Mucosa of descending colon (tissue), 3 donors: ENCODE results near the gene KLHDC8B. TPM values are rescaled to one million over a fixed set of nuclear protein-coding genes. Genes with fewer than 3 reads are reported as not detected.

ENCODE experiments used
- ATAC-seq: fragments of 200-7000 bp; cut with Tn5 transposase; one replicate; pipeline ENCODE4 v1.9.1; 2020; ENCODE audit warnings: mild to moderate bottlenecking, moderate library complexity
- DNase-seq, 3 donors: peaks; one replicate each; pipeline ENCODE4 v3.0.0-alpha.2; 2020
- H3K36me3 ChIP-seq: fragments of 200-600 bp; one replicate; pipeline ENCODE4 v1.8.0; 2021; ENCODE audit warnings: low read depth, mild to moderate bottlenecking
- H3K4me1 ChIP-seq: fragments of 200-600 bp; one replicate; pipeline ENCODE4 v1.8.0; 2021; ENCODE audit warnings: low read depth, mild to moderate bottlenecking
- H3K4me3 ChIP-seq: fragments of 200-600 bp; one replicate; pipeline ENCODE4 v1.8.0; 2021; ENCODE audit warnings: mild to moderate bottlenecking
- H3K9me3 ChIP-seq: fragments of 200-600 bp; one replicate; pipeline ENCODE4 v1.8.0; 2021; ENCODE audit warnings: mild to moderate bottlenecking
- CTCF ChIP-seq: fragments of 200-600 bp; IDR thresholded peaks from one replicate; pipeline ENCODE4 v1.8.0; 2022; ENCODE audit warnings: antibody characterized with exemption, mild to moderate bottlenecking
- intact Hi-C, 2 donors: fragments of 100-400 bp; cut with DNase I in 1 of 2; cut with micrococcal nuclease in 1 of 2; formaldehyde crosslinking; loops; one replicate each; pipeline versions ENCODE4 v1.11.0 to v1.11.1; 2022; cut with DNase I, micrococcal nuclease
- long read RNA-seq, 2 donors: library from polyadenylated mRNA; unstranded; transcript quantifications; one replicate each; pipeline ENCODE4 v2.0.0, GENCODE V29; 2019 to 2021
- total RNA-seq, 3 donors: library from RNA; stranded (reverse); fragmentation: NEBNext Ultra II Directional in 2 of 3; extraction: Animal tissue kit (Norgen Biotek cat#: 25700) in 2 of 3; gene quantifications; one replicate each; pipeline versions ENCODE4 v1.2.1 to v1.2.4, GENCODE V29; 2021 to 2023
- donor health status: DM: no; HTN: no; CAD: no; lungs with moderate emphysema.
- donor health status: DM: no; HTN: no; CAD: no.
- donor health status: DM: no; HTN: yes; CAD: no.

KLHDC8B gene
- total RNA-seq = 10 to 100 TPM in 1 of 3 donors, 1 to 10 TPM in 2; 6.3 to 68.4 (median 6.3) TPM
- long read RNA-seq, donor 1, transcript KLHDC8B-201 (6 exons, 1,959 nt) = major isoform, 43 of 88 reads
- long read RNA-seq, donor 1, partial matches to known transcripts = 27 of 88 reads
- long read RNA-seq, donor 1, other reads (novel, unspliced or antisense) = 18 of 88 reads
- long read RNA-seq, donor 2, partial matches to known transcripts = 0 of 6 reads
- long read RNA-seq, donor 2, other reads (novel, unspliced or antisense) = 2 of 6 reads

GRCh38 chr3:49171119-49171774 is at the start of gene KLHDC8B:
Gene KLHDC8B (plus strand): TSS chr3:49171598. CDS start chr3:49172770, 1,172 bp downstream.
- peak within 1 kb of the TSS; percentile 48 for H3K4me3 ChIP-seq
- intact Hi-C loops = no loop called here
- DNase-seq (peak; percentile 84 to 89 (median 89)), ATAC-seq (peak; percentile 88)
- peak; percentile 96 for TF ChIP-seq CTCF
- H3K9me3 ChIP-seq = no peaks in the 10 kb centered on the region
- H3K36me3 ChIP-seq = no peaks in the 10 kb centered on the region
- peaks cover 25% of the 10 kb centered on the region for H3K4me1 ChIP-seq

GRCh38 chr3:49122022-49122421 is 49.4 kb upstream of the KLHDC8B start:
- peaks cover 1% of the 10 kb centered on the region for H3K36me3 ChIP-seq

GRCh38 chr3:49122451-49122850 is 48.9 kb upstream of the KLHDC8B start:
- Histone ChIP-seq H3K9me3 (no peaks in the 10 kb centered on the region), H3K36me3 (no peaks in the 10 kb centered on the region), H3K4me3 (no peak overlapping the region), H3K4me1 (peaks cover 20% of the 10 kb centered on the region)
- ATAC-seq (no peak), DNase-seq (no peak)
- no peak for TF ChIP-seq CTCF
- intact Hi-C loops = no loop called here

More at GRCh38 chr3:49122022-49122421, 49.4 kb upstream of the KLHDC8B start:
- H3K9me3 ChIP-seq = no peaks in the 10 kb centered on the region
- TF ChIP-seq CTCF = no peak
- peaks cover 20% of the 10 kb centered on the region for H3K4me1 ChIP-seq
- intact Hi-C loops = no loop called here
- no peak for ATAC-seq
- H3K4me3 ChIP-seq = no peak overlapping the region
- DNase-seq = no peak

- peaks cover 20% of the 10 kb centered on the region for H3K4me1 ChIP-seq
- no peak overlapping the region for H3K4me3 ChIP-seq
- no peaks in the 10 kb centered on the region for H3K9me3 ChIP-seq
- ATAC-seq (no peak), DNase-seq (no peak)
- intact Hi-C loops = no loop called here
- no peaks in the 10 kb centered on the region for H3K36me3 ChIP-seq
- no peak for TF ChIP-seq CTCF
These were observed 48.4 kb upstream of the KLHDC8B start for GRCh38 chr3:49122886-49123545.

GRCh38 chr3:49123687-49124086 is 47.7 kb upstream of the KLHDC8B start:
- Histone ChIP-seq H3K36me3 (no peaks in the 10 kb centered on the region), H3K4me1 (peaks cover 20% of the 10 kb centered on the region), H3K4me3 (no peak overlapping the region), H3K9me3 (no peaks in the 10 kb centered on the region)
- TF ChIP-seq CTCF = no peak
- DNase-seq (no peak), ATAC-seq (no peak)
- intact Hi-C loops = no loop called here
